ENCODE data around the gene HSD17B7.

Gene HSD17B7

DNA sequence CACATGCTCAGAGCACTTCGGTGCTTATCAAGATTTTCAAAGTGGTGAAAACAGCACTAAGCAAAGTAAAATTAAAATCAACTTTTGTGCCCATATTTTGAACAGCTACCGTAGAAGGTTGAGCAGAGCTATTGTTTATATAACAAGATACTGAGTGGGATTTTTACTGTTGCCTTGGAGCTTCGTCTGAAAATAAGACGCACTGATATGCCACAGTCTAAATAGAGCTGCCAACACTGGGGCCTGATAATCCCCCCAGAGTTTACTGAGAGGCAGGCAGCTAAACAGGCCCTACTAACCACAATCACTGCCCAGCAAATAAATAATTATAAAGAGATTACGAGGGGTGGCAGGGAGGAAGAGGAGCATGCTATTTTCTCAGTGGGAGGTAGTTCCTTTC, 71.1 kb downstream of the HSD17B7 start:
- no peak for DNase-seq

Measured in DMS 273 treated with DMSO at 0.1 percent for 48 hours (cell line).